ENCODE results near the gene SLCO2B1.

The SLCO2B1 gene

DNA sequence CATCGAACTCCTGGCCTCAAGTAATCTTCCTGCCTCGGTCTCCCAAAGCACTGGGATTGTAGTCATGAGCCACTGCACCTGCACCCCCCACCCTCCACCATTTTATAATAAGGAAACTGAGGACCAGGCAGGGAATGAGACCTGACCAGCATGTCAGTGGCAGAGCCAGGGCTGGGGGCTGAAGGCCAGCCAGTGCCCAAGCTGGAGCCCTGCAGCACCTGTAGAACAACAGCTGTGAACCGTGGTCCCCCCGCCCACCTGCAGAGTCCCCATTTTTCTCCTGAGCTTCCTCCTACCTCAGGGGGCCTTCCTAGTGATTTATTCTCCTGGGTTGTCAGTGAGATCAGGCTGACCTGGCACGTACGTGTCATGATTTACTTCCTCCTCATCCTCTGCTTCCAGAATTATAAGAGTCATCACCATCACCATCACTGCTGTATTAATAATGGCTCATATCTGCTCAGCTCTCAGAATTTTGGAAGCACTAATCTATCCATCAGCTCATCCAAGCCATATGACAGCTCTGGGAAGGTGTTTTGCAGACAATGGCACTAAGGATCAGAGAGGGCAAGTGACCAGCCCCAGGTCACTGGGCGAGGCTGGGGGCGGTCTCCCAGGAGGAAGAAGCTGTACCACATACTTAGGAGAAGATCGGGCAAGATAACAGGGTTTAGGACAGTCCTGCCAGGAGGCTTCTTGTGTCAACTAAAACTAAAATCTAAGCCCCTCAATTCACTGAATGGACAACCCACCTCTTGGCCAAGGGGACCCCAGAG lies 5.5 kb upstream of the SLCO2B1 start:
- no peak for DNase-seq (ENCODE audit: extremely low read depth, low read depth)

DNA sequence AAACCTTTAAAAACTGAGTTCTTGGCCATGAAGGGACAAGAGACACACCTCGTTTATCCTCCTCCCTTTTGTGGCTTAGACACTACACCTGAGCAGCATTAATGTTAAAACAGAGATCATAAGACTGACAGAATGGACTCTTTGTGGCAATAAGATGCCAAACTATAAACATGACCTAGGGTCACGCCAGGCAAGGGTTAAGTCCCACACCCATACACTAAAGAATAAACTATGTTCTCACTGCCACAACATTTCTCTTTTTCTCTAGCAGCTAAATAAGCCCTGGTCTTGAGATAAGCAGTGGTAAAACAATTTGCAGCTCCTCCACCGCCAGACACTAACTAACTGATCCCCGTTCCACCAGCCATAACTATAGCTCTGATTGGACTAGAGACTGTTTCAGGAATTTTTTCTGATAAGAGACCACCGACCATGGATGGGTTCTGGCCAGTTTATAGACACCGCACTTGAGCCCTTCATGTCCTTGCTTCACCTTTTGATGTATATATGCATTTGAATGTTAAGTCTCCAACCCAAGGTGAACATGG lies 4.9 kb upstream of the SLCO2B1 start:
- TF ChIP-seq, protein P1, sequence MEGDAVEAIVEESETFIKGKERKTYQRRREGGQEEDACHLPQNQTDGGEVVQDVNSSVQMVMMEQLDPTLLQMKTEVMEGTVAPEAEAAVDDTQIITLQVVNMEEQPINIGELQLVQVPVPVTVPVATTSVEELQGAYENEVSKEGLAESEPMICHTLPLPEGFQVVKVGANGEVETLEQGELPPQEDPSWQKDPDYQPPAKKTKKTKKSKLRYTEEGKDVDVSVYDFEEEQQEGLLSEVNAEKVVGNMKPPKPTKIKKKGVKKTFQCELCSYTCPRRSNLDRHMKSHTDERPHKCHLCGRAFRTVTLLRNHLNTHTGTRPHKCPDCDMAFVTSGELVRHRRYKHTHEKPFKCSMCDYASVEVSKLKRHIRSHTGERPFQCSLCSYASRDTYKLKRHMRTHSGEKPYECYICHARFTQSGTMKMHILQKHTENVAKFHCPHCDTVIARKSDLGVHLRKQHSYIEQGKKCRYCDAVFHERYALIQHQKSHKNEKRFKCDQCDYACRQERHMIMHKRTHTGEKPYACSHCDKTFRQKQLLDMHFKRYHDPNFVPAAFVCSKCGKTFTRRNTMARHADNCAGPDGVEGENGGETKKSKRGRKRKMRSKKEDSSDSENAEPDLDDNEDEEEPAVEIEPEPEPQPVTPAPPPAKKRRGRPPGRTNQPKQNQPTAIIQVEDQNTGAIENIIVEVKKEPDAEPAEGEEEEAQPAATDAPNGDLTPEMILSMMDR (IDR thresholded peaks at IDR 0.05; ENCODE audit: low read depth, low read length, missing control alignments): no peak
- H3K4me3 ChIP-seq (replicated peaks; ENCODE audit: low read depth, low read length): no peak overlapping the region
- DNase-seq (ENCODE audit: extremely low read depth, low read depth): no peak

More for the DNA sequence above, 5.5 kb upstream of the SLCO2B1 start:
- TF ChIP-seq, protein P1 (IDR thresholded peaks at IDR 0.05; ENCODE audit: low read depth, low read length, missing control alignments): no peak
- no peak overlapping the region for H3K4me3 ChIP-seq (replicated peaks; ENCODE audit: low read depth, low read length)

DNA sequence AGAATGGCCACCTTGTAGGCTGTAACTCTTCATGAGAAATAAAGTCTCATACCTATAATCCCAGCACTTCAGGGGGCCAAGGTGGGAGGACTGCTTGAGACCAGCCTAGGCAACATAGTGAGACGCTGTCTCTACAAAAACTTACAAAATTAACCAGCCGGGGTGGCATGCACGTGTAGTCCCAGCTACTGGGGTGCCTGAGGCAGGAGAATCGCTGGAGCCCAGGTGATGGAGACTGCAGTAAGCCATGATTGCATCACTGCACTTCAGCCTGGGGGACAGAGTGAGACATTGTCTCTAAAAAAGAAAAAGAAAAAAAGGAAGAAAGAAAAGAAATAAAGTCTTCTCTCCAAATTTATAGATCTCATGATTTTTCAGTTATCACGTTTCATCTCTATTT lies 4.2 kb upstream of the SLCO2B1 start:
- TF ChIP-seq, protein P1 (IDR thresholded peaks at IDR 0.05; ENCODE audit: low read depth, low read length, missing control alignments): no peak
- no peak overlapping the region for H3K4me3 ChIP-seq (replicated peaks; ENCODE audit: low read depth, low read length)
- no peak for DNase-seq (ENCODE audit: extremely low read depth, low read depth)

DNA sequence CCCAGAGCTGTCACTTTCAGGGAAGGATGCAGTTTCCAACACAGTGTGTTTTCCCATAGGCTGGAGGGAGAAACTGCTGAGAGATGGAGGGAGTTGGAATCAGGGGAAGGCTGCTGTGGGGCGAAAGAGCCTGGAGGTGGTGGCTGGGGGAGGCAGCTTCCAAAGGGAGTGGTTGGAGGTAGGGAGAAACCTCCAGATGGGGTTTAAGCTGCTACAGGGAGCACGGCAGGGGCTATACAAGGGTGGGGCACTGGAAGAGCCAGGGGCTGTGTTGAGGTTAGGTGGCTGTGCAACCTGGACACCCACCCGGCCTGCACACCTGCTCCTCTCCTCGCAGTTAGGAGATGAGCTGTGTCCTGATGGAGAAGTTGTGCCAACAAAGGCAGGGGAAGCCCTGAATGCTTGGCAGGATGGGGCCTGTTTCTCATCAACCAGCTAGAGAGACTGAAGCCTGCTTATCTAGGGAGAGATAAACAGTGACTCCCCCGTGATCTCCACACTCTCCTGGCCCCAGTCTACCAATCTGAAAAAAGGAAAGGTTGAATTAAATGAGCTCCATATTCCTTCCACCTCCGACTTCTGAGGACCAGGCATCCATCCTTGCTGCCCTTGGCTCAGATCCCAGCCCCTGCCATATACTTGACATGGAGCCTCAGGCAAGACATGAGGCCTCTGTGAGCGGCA lies 3.6 kb upstream of the SLCO2B1 start:
- no peak overlapping the region for H3K4me3 ChIP-seq (replicated peaks; ENCODE audit: low read depth, low read length)
- DNase-seq (ENCODE audit: extremely low read depth, low read depth): no peak
- TF ChIP-seq, protein P1 (IDR thresholded peaks at IDR 0.05; ENCODE audit: low read depth, low read length, missing control alignments): no peak

DNA sequence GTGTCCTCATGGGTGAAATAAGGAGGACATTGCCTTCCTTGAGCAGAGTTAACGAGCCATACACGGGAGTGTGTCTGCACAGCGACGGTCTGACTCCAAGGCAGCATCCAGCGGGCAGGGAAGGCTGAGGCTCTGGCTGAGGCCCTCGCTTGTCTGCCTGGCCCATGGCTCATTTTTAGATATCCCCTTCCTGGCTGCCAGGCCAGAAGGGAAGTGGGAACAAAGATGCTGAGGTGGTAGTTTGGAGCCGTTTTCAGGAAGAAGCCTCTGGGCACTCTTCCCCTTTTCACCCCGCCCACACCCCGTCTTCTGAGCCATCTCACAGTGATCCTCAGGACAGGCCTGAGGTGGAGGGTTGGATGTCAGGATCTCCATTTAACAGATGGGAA lies 3.0 kb upstream of the SLCO2B1 start:
- TF ChIP-seq, protein P1 (IDR thresholded peaks at IDR 0.05; ENCODE audit: low read depth, low read length, missing control alignments): no peak
- no peak for DNase-seq (ENCODE audit: extremely low read depth, low read depth)
- no peak overlapping the region for H3K4me3 ChIP-seq (replicated peaks; ENCODE audit: low read depth, low read length)

DNA sequence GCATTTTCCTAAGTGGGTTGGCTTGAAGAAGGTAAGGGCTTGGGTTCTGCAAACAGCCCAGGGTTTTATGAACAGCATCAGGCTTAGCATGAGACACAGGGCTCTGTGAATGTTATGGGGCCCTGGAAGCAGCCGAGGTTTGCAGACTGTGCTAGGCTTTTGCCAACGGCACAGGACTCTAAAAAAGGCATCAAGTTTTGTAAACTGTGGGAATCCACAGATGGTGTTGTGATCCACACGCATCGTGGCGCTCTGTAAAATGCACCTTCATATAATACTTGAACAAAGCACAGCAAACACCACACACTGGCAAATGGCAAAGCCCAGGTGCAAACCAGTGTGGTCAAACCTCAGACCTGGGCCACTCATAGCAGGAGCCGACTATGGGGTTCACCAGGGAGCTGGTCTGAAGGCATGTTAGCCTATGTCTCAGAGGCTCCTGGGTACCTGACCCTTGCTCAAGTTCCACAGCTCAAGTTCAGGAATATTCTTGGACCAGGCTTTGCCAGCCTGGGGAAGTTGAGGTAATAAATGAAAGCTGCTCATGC lies 2.4 kb upstream of the SLCO2B1 start:
- TF ChIP-seq, protein P1 (IDR thresholded peaks at IDR 0.05; ENCODE audit: low read depth, low read length, missing control alignments): no peak
- H3K4me3 ChIP-seq (replicated peaks; ENCODE audit: low read depth, low read length): no peak overlapping the region
- no peak for DNase-seq (ENCODE audit: extremely low read depth, low read depth)
